ENCODE measurements around the gene CIP2A. TPM values are rescaled to one million over a fixed set of nuclear protein-coding genes. Genes with fewer than 3 reads are reported as not detected.

CIP2A gene
- total RNA-seq, 1 donor: 28.9 TPM

GRCh38 chr3:108518895-108519294, 70.3 kb downstream of the CIP2A start:
- DNase-seq (ENCODE audit: low read depth): no peak

GRCh38 chr3:108516881-108517280, 72.4 kb downstream of the CIP2A start:
- no peak overlapping the region for H3K4me3 ChIP-seq (ENCODE audit: low read depth, low read length)
- TF ChIP-seq CTCF (IDR thresholded peaks at IDR 0.05; ENCODE audit: insufficient read depth, low read depth, low read length): no peak
- no peak for DNase-seq (ENCODE audit: low read depth)

More at GRCh38 chr3:108518895-108519294, 70.3 kb downstream of the CIP2A start:
- no peak for TF ChIP-seq CTCF (IDR thresholded peaks at IDR 0.05; ENCODE audit: insufficient read depth, low read depth, low read length)
- H3K4me3 ChIP-seq (ENCODE audit: low read depth, low read length): no peak overlapping the region

- no peak overlapping the region for H3K4me3 ChIP-seq (ENCODE audit: low read depth, low read length)
- TF ChIP-seq CTCF (IDR thresholded peaks at IDR 0.05; ENCODE audit: insufficient read depth, low read depth, low read length): no peak
- DNase-seq (ENCODE audit: low read depth): peak; percentile 17
Measured at GRCh38 chr3:108513961-108514360, 75.3 kb downstream of the CIP2A start.

GRCh38 chr3:108512671-108513070, 76.6 kb downstream of the CIP2A start:
- no peak for DNase-seq (ENCODE audit: low read depth)
- no peak for TF ChIP-seq CTCF (IDR thresholded peaks at IDR 0.05; ENCODE audit: insufficient read depth, low read depth, low read length)
- H3K4me3 ChIP-seq (ENCODE audit: low read depth, low read length): no peak overlapping the region

GRCh38 chr3:108511490-108511889, 77.7 kb downstream of the CIP2A start:
- DNase-seq (ENCODE audit: low read depth): no peak
- TF ChIP-seq CTCF (IDR thresholded peaks at IDR 0.05; ENCODE audit: insufficient read depth, low read depth, low read length): no peak
- H3K4me3 ChIP-seq (ENCODE audit: low read depth, low read length): no peak overlapping the region

- no peak for TF ChIP-seq CTCF (IDR thresholded peaks at IDR 0.05; ENCODE audit: insufficient read depth, low read depth, low read length)
- DNase-seq (ENCODE audit: low read depth): no peak
- H3K4me3 ChIP-seq (ENCODE audit: low read depth, low read length): no peak overlapping the region
Measured at GRCh38 chr3:108511055-108511454, 78.2 kb downstream of the CIP2A start.

GRCh38 chr3:108510496-108510895, 78.7 kb downstream of the CIP2A start, which contains the start of gene MYH15:
Gene MYH15, minus strand, starts transcription at chr3:108510596. Its CDS starts 66 bp downstream, at chr3:108510530.
- DNase-seq (ENCODE audit: low read depth): no peak
- H3K4me3 ChIP-seq (ENCODE audit: low read depth, low read length): no peak within 1 kb of the TSS
- no peak for TF ChIP-seq CTCF (IDR thresholded peaks at IDR 0.05; ENCODE audit: insufficient read depth, low read depth, low read length)
